Keratinocyte (primary cell): ENCODE measurements around the gene MIA2. TPM values are rescaled to one million over a fixed set of nuclear protein-coding genes. Genes with fewer than 3 reads are reported as not detected.

Source experiments
- DNase-seq: peaks from one replicate; pipeline ENCODE4 v3.0.0-alpha.2; 2011; ENCODE audit warnings: low read depth, missing footprints, low spot score
- FAIRE-seq: peaks from 2 replicates; lab custom pipeline; 2011; peaks lifted over from hg19 to GRCh38; lab: Jason Lieb, UNC
- H2AFZ ChIP-seq: 2 replicates; pipeline ENCODE4 v1.6.0; 2012; ENCODE audit warnings: low read length, control low read depth, inconsistent platforms; ENCODE audit not compliant: control insufficient read depth
- H3K27ac ChIP-seq: 2 replicates; pipeline ENCODE4 v1.5.1; 2011; ENCODE audit warnings: low read length; ENCODE audit not compliant: control insufficient read depth, insufficient read depth
- H3K27me3 ChIP-seq: 3 replicates; pipeline ENCODE4 v1.6.0; 2011; ENCODE audit warnings: low read length; ENCODE audit not compliant: control insufficient read depth, insufficient read depth; ENCODE audit errors: extremely low read depth
- H3K36me3 ChIP-seq, 2 experiments: 2 replicates in 1 of 2; 3 replicates in 1 of 2; pipeline ENCODE4 v1.5.1; 2011; ENCODE audit warnings: low read length in 2 of 2, mild to moderate bottlenecking in 1 of 2; ENCODE audit not compliant: control insufficient read depth in 2 of 2, insufficient read depth in 2 of 2; ENCODE audit errors: extremely low read depth in 1 of 2
- H3K4me1 ChIP-seq: 3 replicates; pipeline ENCODE4 v1.5.1; 2011; ENCODE audit warnings: low read length; ENCODE audit not compliant: control insufficient read depth, insufficient read depth; ENCODE audit errors: extremely low read depth
- H3K4me2 ChIP-seq: 3 replicates; pipeline ENCODE4 v1.6.0; 2011; ENCODE audit warnings: low read depth, low read length; ENCODE audit not compliant: control insufficient read depth, insufficient read depth; ENCODE audit errors: extremely low read depth
- H3K4me3 ChIP-seq, 3 experiments: fragments of 200-600 bp in 1 of 3; sonication (generic) in 1 of 3; 2 replicates in 2 of 3; 3 replicates in 1 of 3; pipeline ENCODE4 v1.5.1; 2011 to 2016; ENCODE audit warnings: low read length in 3 of 3, mild to moderate bottlenecking in 3 of 3, control low read depth in 2 of 3, inconsistent platforms in 1 of 3, low read depth in 1 of 3, mixed read lengths in 1 of 3, mixed run types in 1 of 3, moderate library complexity in 1 of 3; ENCODE audit not compliant: control insufficient read depth in 2 of 3, insufficient read depth in 2 of 3; ENCODE audit errors: extremely low read depth in 1 of 3
- H3K79me2 ChIP-seq: 2 replicates; pipeline ENCODE4 v1.6.0; 2012; ENCODE audit warnings: low read length; ENCODE audit not compliant: control insufficient read depth, insufficient read depth
- H3K9ac ChIP-seq: 3 replicates; pipeline ENCODE4 v1.6.0; 2011; ENCODE audit warnings: low read length; ENCODE audit not compliant: control insufficient read depth, insufficient read depth; ENCODE audit errors: extremely low read depth
- H3K9me1 ChIP-seq: 3 replicates; pipeline ENCODE4 v1.6.0; 2011; ENCODE audit warnings: low read length; ENCODE audit not compliant: control insufficient read depth, insufficient read depth; ENCODE audit errors: extremely low read depth
- H3K9me3 ChIP-seq: 2 replicates; pipeline ENCODE4 v1.5.1; 2012; ENCODE audit warnings: low read depth, low read length; ENCODE audit not compliant: control insufficient read depth
- H4K20me1 ChIP-seq: 3 replicates; pipeline ENCODE4 v1.6.0; 2011; ENCODE audit warnings: low read length; ENCODE audit not compliant: control insufficient read depth, insufficient read depth; ENCODE audit errors: extremely low read depth
- EZH2 ChIP-seq: IDR thresholded peaks from one replicate; pipeline ENCODE4 v1.6.1; 2012; ENCODE audit warnings: inconsistent platforms, mild to moderate bottlenecking, low read length, moderate library complexity
- dilution Hi-C: fragments of 300-500 bp; cut with MboI; formaldehyde crosslinking; loops from one replicate; pipeline ENCODE4 v1.7.0; 2020; ENCODE audit warnings: low sequenced_read_pairs; ENCODE audit not compliant: extremely low pct_ligation_motif_present
- polyA plus RNA-seq, 5 experiments: library from polyadenylated mRNA; depleted of rRNA in 3 of 5; stranded (reverse) in 3 of 5; stranded (forward) in 1 of 5; unstranded in 1 of 5; fragments of >200 nt; gene quantifications; 1 replicate in 1 of 5; 2 replicates in 3 of 5; 3 replicates in 1 of 5; pipeline versions ENCODE4 v1.2.1 to v1.2.3, GENCODE V29; 2011 to 2012; ENCODE audit warnings: missing spikeins in 2 of 5, low read depth in 1 of 5, low replicate concordance in 1 of 5
- TF ChIP-seq, protein P1 (sequence below), 3 experiments: IDR thresholded peaks in 1 of 3; conservative IDR thresholded peaks in 1 of 3; optimal IDR thresholded peaks in 1 of 3; 2 replicates in 2 of 3; 3 replicates in 1 of 3; pipeline versions ENCODE3 to v1.5.1; 2011; ENCODE audit warnings: low read length in 3 of 3, mild to moderate bottlenecking in 3 of 3, moderate library complexity in 2 of 3, control low read depth in 1 of 3, inconsistent platforms in 1 of 3; ENCODE audit not compliant: insufficient read depth in 2 of 3; ENCODE audit errors: extremely low read depth in 1 of 3

MIA2 gene
- polyA plus RNA-seq, 1 donor (not counting 4 experiments of a cell fraction or from before 2014, with no cell fraction given), result 21.9 TPM

DNA sequence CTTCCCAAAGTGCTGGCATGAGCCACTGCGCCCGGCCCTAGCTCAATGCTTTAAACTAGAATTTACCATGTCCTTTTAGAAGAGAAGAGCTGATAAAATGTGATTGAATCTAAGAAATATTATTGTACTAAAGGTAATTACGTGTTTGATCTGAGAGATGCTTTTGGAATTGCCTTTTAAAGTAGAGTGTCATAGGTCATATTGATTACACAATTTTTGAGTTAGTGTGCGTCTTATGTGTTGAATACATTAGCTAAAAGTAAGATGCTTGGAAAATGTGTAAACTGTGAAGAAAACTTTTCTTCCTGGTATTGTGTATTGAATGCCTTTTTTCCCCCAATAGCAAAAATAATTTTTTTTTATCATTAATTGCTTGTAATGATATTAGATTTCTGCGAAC, 41.7 kb downstream of the MIA2 start:
- H3K9me1 ChIP-seq, result no peaks in the 10 kb centered on the region
- peaks cover 2 to 5% of the 10 kb centered on the region in 2 experiments for H3K36me3 ChIP-seq
- H3K27me3 ChIP-seq, result no peaks in the 10 kb centered on the region
- no peak overlapping the region for H3K4me2 ChIP-seq
- no peak overlapping the region for H3K9ac ChIP-seq
- H3K27ac ChIP-seq, result no peak overlapping the region
- dilution Hi-C loops, result no loop called here
- FAIRE-seq (no peak), DNase-seq (no peak)
- H3K4me3 ChIP-seq, result no peak overlapping the region
- H3K9me3 ChIP-seq, result no peaks in the 10 kb centered on the region
- TF ChIP-seq, protein P1, sequence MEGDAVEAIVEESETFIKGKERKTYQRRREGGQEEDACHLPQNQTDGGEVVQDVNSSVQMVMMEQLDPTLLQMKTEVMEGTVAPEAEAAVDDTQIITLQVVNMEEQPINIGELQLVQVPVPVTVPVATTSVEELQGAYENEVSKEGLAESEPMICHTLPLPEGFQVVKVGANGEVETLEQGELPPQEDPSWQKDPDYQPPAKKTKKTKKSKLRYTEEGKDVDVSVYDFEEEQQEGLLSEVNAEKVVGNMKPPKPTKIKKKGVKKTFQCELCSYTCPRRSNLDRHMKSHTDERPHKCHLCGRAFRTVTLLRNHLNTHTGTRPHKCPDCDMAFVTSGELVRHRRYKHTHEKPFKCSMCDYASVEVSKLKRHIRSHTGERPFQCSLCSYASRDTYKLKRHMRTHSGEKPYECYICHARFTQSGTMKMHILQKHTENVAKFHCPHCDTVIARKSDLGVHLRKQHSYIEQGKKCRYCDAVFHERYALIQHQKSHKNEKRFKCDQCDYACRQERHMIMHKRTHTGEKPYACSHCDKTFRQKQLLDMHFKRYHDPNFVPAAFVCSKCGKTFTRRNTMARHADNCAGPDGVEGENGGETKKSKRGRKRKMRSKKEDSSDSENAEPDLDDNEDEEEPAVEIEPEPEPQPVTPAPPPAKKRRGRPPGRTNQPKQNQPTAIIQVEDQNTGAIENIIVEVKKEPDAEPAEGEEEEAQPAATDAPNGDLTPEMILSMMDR (optimal IDR thresholded peaks at IDR 0.05 in 1 of 3, IDR thresholded peaks at IDR 0.05 in 1 of 3, conservative IDR thresholded peaks at IDR 0.05 in 1 of 3; ENCODE audit: extremely low read depth in 1 of 3, insufficient read depth in 2 of 3, low read length in 3 of 3), result no peak
- no peak for TF ChIP-seq EZH2
- peaks cover 69% of the 10 kb centered on the region for H3K79me2 ChIP-seq
- peaks cover 3% of the 10 kb centered on the region for H3K4me1 ChIP-seq
- H4K20me1 ChIP-seq, result no peaks in the 10 kb centered on the region
- no peak overlapping the region for H2AFZ ChIP-seq

DNA sequence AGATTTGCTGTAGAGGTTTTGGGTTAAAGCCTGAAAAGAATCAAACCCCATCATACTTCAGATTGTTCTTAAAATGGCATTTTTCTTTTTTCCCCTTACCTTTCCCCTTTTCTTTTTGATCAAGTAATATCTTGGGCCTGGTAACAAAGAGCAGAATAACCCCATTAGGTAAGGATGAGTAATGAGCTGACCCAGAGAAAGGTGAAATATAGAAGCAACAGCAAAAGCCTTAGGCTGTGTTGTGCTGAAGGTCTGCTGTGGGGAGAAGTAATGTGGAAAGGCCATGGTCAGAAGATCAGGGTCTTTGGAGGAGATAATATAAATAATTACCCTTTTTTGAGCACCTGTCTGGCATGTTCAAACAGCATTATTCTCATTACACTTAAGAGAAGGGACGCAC, 42.3 kb downstream of the MIA2 start:
- Histone ChIP-seq H3K27me3 (no peaks in the 10 kb centered on the region), H3K36me3 (peaks cover 4 to 5% of the 10 kb centered on the region in 2 experiments), H3K9me3 (no peaks in the 10 kb centered on the region), H3K9ac (no peak overlapping the region), H3K79me2 (peaks cover 62% of the 10 kb centered on the region), H3K4me1 (peaks cover 3% of the 10 kb centered on the region), H3K9me1 (no peaks in the 10 kb centered on the region), H3K27ac (no peak overlapping the region), H3K4me3 (no peak overlapping the region), H4K20me1 (no peaks in the 10 kb centered on the region), H3K4me2 (no peak overlapping the region), H2AFZ (no peak overlapping the region)
- TF ChIP-seq, protein P1 (optimal IDR thresholded peaks at IDR 0.05 in 1 of 3, IDR thresholded peaks at IDR 0.05 in 1 of 3, conservative IDR thresholded peaks at IDR 0.05 in 1 of 3; ENCODE audit: extremely low read depth in 1 of 3, insufficient read depth in 2 of 3, low read length in 3 of 3), result no peak
- TF ChIP-seq EZH2, result no peak
- DNase-seq, result no peak
- no peak for FAIRE-seq
- dilution Hi-C loops, result no loop called here
